Eye (tissue), 1 donor: ENCODE results near the gene SPRN.
A peak's percentile ranks its signal among the peaks of the same experiment; 100 is the strongest.
"Not testable (repeated sequence)": the region's sequence is repeated elsewhere in the genome, so short reads cannot be mapped to it uniquely, and the experiment has no call there.

ENCODE experiments used
- DNase-seq: peaks from one replicate; pipeline ENCODE4 v3.0.0-alpha.2; 2015

SPRN gene

GRCh38 chr10:133383551-133383950 lies 40.9 kb downstream of the SPRN start:
- DNase-seq = no peak

DNA sequence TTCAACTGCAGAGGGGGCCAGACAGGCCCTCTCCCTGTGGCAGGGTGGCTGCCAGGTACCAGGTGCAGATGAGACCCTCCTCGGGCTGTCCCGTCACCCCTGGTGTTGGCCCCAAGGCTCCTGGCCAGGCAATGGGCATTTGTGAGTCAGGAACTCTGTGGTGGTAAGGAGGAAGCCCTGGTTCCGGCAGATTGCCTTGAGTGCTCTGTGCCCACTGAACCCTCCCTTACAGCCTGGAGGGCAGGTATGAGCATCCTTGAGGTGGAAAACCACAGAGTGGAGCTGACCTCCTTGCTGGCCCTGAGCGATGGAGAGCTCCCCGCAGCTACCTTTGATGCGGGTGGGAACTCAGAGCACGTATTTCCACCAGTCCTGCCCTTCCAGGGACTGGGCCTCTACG lies 43.4 kb downstream of the SPRN start:
- no peak for DNase-seq

- no peak for DNase-seq
These were observed 44.4 kb downstream of the SPRN start for GRCh38 chr10:133379801-133380666.

DNA sequence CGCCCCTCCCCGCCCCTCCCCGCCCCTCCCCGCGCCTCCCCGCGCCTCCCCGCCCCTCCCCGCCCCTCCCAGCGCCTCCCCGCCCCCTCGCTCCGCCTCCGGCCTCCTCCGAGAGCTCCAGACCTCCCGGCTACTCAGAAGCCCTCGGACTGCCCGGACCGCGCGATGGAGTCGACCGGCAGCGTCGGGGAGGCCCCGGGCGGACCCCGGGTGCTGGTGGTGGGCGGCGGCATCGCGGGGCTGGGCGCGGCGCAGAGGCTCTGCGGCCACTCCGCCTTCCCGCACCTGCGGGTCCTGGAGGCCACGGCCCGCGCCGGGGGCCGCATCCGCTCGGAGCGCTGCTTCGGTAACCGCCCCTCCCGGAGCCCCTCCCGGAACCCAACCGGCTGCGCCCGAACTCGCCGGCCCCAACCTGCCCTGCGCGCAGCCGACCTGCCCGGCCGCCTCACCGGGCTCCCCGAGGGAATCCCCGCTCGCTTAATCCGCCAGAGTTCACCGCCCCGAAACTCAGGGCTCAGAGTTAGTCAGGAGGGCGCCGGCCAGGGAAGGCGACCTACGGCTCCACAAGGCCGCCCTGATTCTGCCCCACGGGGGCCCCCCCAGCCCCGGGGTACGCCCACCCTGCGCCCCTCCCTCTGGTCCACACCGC lies 45.1 kb downstream of the SPRN start, which contains the start of gene PAOX:
Gene PAOX, plus strand, starts transcription at position 111 of the 649 bp plus-strand sequence. Its CDS starts 55 bp downstream, at position 166.
- DNase-seq = peak; percentile 80

DNA sequence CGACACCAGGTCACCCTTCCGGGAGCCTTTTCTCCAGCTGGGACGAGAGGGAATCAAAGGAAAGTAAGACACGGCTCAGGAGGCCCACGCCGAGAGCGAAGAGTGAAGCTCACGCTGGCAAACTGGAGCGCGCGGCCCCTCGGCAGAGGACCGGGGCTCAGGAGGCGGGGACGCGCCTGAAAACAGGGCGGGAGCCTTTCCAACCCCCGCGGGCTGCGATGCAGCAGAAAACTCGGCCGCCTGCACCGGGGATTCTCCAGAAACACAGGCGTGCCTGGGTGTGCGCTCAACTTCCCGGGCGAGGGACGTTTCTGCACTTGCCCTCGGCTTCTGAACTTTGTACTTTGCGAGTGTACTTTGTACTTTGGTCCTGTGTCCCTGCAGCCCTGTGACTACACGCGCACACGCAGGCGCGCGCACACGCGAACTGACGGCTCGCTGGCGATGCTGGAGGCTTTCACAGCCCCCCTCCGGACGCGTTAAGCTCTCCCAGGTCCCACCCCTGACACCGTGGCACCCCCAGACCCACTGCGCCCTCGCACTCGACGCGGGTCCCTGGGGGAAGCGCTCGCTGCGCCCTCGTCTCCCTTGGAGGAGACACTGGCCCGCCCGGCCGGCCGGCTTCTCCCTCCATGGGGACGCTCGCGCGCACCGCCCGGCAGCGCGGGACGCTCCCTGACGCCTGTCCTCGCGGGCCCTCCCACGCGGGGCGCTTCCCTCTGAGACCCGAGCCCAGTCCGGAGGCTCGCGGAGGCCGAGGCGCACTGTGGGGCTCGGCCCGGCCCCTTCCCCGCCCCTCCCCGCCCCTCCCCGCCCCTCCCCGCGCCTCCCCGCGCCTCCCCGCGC lies 46.0 kb downstream of the SPRN start:
- DNase-seq = peak; percentile 89

DNA sequence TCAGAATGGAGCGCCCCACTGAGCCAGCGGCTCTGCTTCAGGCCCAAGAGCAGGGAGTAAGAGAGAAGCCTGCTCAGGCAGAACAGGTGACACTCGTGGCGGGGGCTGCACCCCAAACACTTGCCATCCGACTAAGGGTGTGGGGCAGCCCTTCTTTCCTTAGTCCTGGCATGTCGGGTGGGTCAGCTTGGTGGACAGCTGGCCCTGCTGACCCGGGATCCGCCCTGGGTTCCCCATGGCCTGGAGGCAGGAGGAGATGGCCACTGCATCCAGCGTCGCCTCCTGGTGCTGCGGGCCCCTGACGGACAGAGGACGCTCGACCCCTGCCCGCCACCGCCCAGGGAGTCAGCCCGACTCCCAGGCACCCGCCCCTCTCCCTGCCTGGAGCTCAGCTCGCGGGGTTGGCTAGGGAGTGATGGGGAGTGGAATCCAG lies 46.6 kb downstream of the SPRN start:
- no peak for DNase-seq

DNA sequence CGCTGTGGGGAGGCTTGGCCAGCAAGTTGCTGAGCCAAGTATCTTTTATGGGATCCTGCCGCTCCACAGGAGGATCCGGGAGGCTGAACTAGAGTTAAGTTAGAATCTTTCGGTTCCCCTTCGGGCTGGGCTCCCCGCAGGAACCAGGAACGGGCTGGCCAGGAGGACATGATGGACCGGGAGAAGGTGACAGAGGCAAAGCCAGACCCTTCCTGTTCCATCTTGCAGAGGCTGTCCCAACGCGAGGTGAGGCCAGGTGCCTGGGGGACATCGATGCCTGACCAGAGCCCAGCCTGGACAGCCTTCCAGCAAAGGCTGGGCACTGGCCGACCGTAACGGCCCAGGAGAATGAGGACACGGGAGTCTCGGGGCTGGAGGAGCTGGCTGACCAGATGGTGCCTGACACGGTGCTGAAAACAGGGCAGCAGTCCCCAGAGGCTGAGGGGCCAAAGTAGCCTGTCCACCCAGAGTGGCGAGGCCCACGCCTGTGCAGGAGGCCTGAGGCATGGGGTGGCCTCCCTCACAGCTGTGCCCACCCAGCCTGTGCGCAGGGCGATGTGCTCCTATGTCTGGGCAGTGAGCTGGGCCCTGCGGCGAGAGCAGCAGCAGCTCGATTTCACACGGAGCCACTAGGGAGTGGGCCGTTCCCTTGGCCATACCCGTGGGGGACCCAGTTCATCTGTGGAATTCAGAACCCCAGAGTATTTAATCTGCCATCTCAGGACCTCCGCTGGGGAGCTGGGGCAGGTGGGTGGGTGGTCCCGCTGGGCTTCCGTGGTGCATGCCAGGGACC lies 47.2 kb downstream of the SPRN start:
- no peak for DNase-seq

- not testable (repeated sequence) for DNase-seq
These were observed 48.2 kb downstream of the SPRN start for GRCh38 chr10:133376183-133376582.

GRCh38 chr10:133375357-133376115 lies 48.9 kb downstream of the SPRN start:
- peak; percentile 32 for DNase-seq

DNA sequence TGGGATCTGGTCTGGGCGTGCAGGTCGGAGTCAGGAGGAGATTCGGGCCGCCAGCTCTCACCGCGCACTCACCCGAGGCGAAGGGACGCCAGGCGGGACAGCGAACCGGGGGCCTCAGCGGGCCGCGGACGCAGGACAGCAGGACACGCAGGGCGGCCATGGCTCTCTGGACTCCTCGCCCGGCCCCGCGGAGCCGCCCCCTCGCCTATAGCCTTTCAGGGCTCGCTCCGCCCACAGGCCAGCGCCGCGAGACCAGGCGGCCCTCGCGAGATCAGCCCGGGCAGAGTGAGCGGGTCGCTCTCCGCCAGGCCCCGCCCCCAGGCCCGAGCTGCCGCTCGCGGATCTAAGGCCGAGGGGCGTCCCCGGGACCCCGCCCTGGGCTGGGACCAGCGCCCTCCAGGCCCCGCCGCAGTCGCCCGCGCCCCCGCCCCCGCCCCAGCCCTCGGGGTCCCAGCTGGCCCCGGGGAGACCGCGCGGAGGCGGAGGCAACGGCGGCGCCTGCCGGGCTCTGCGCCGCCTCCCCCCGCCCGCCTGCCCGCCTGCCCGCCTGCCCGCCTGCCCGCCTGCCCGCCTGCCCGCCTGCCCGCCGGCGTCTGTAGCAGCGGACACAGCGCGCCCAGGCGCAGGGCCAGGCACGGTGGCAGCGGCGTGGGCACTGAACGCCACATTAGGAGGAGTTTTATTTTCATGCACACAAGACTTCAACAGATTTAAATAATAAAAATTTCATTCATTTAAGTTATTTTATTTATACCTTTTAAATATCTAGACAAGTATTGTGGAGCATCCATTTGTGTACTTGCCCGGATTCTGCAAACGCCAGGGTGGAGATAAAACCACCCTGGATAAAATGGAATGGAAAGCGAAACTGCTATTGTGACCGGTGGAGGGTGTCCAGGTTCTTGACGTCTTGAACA lies 51.0 kb downstream of the SPRN start, which contains the start of gene ECHS1:
Gene ECHS1, minus strand, starts transcription at position 181 of the 917 bp plus-strand sequence. Its CDS starts 21 bp downstream, at position 160.
- DNase-seq = peak; percentile 97

GRCh38 chr10:133372507-133372906 lies 51.9 kb downstream of the SPRN start:
- DNase-seq = no peak
